Fibroblast of the aortic adventitia (primary cell): ENCODE results near the gene RPS6KA5. TPM values are rescaled to one million over a fixed set of nuclear protein-coding genes. Genes with fewer than 3 reads are reported as not detected.

Source experiments
- DNase-seq: peaks from one replicate; pipeline ENCODE4 v3.0.0-alpha.2; 2010; ENCODE audit warnings: low read depth
- H3K4me3 ChIP-seq: 2 replicates; pipeline ENCODE4 v1.5.1; 2011; ENCODE audit warnings: low read depth, mild to moderate bottlenecking, control low read depth, low read length, moderate library complexity
- CTCF ChIP-seq: IDR thresholded peaks from 2 replicates; pipeline ENCODE4 v1.5.1; 2011; ENCODE audit warnings: mild to moderate bottlenecking, low read length, control low read depth, inconsistent platforms; ENCODE audit not compliant: insufficient read depth
- total RNA-seq: library from RNA; depleted of rRNA; stranded (reverse); fragments of >200 nt; gene quantifications from 2 replicates; pipeline ENCODE4 v1.2.3, GENCODE V29; 2012; ENCODE audit warnings: low replicate concordance

Gene RPS6KA5
- total RNA-seq, 1 donor = 5.0 TPM

GRCh38 chr14:90814806-90815571 is 245.5 kb downstream of the RPS6KA5 start:
- peak overlapping the region; percentile 82 for H3K4me3 ChIP-seq
- no peak for TF ChIP-seq CTCF
- DNase-seq = no peak

- no peak overlapping the region for H3K4me3 ChIP-seq
- TF ChIP-seq CTCF = no peak
- no peak for DNase-seq
These were observed 247.0 kb downstream of the RPS6KA5 start for GRCh38 chr14:90813442-90813841.

- no peak for TF ChIP-seq CTCF
- DNase-seq = no peak
These were observed 248.3 kb downstream of the RPS6KA5 start for GRCh38 chr14:90812109-90812508.

GRCh38 chr14:90811641-90812040 is 248.8 kb downstream of the RPS6KA5 start:
- TF ChIP-seq CTCF = no peak

More at GRCh38 chr14:90812109-90812508, 248.3 kb downstream of the RPS6KA5 start:
- H3K4me3 ChIP-seq = no peak overlapping the region

GRCh38 chr14:90810806-90811205 is 249.6 kb downstream of the RPS6KA5 start:
- DNase-seq = no peak
- H3K4me3 ChIP-seq = no peak overlapping the region
- TF ChIP-seq CTCF = no peak

More at GRCh38 chr14:90811641-90812040, 248.8 kb downstream of the RPS6KA5 start:
- no peak for DNase-seq
- no peak overlapping the region for H3K4me3 ChIP-seq

- no peak overlapping the region for H3K4me3 ChIP-seq
- no peak for TF ChIP-seq CTCF
- DNase-seq = no peak
These were observed 250.7 kb downstream of the RPS6KA5 start for GRCh38 chr14:90809530-90810312.
